D341Med (cell line): ENCODE data around the gene CPTP.

ENCODE experiments used
- DNase-seq: peaks from one replicate; pipeline ENCODE4 v3.0.0; 2012; ENCODE audit warnings: low spot score

The CPTP gene

GRCh38 chr1:1320666-1321448 lies 3.7 kb upstream of the CPTP start:
- no peak for DNase-seq

GRCh38 chr1:1321477-1321876 lies 3.1 kb upstream of the CPTP start:
- DNase-seq, result no peak

GRCh38 chr1:1322418-1322817 lies 2.2 kb upstream of the CPTP start:
- no peak for DNase-seq

- DNase-seq, result no peak
Observed at GRCh38 chr1:1322952-1323351, 1.6 kb upstream of the CPTP start.

GRCh38 chr1:1324084-1324523 lies 498 bp upstream of the CPTP start:
- no peak for DNase-seq

GRCh38 chr1:1325288-1326074 lies 879 bp downstream of the CPTP start:
- DNase-seq, result no peak

- DNase-seq, result no peak
Observed at GRCh38 chr1:1326075-1326605, 1.5 kb downstream of the CPTP start.

GRCh38 chr1:1327291-1327690 lies 2.7 kb downstream of the CPTP start:
- no peak for DNase-seq

GRCh38 chr1:1328254-1328653 lies 3.7 kb downstream of the CPTP start:
- no peak for DNase-seq

GRCh38 chr1:1329304-1330210 lies 5.0 kb downstream of the CPTP start:
- DNase-seq, result no peak

- DNase-seq, result no peak
Observed at GRCh38 chr1:1330366-1331067, 5.9 kb downstream of the CPTP start.

- DNase-seq, result no peak
Observed at GRCh38 chr1:1331068-1331965, 6.7 kb downstream of the CPTP start, which contains the start of gene TAS1R3. TAS1R3 (plus strand) TSS chr1:1331280; CDS start chr1:1331346, 66 bp downstream.

- DNase-seq, result no peak
Observed at GRCh38 chr1:1332031-1332755, 7.6 kb downstream of the CPTP start.

GRCh38 chr1:1332774-1333480 lies 8.3 kb downstream of the CPTP start:
- no peak for DNase-seq

GRCh38 chr1:1333551-1334241 lies 9.1 kb downstream of the CPTP start:
- no peak for DNase-seq

GRCh38 chr1:1334835-1335234 lies 10.2 kb downstream of the CPTP start:
- DNase-seq, result no peak

GRCh38 chr1:1335283-1335682 lies 10.7 kb downstream of the CPTP start:
- DNase-seq, result no peak

- DNase-seq, result no peak
Observed at GRCh38 chr1:1335792-1336248, 11.2 kb downstream of the CPTP start.
